GM12878 (cell line): Measurements from ENCODE around the gene TLCD3B. TPM values are rescaled to one million over a fixed set of nuclear protein-coding genes. Genes with fewer than 3 reads are reported as not detected.

Experiments used
- ATAC-seq: fragments of 200-7000 bp; cut with Tn5 transposase; 3 replicates; pipeline ENCODE4 v1.9.1; 2020; ENCODE audit warnings: mild to moderate bottlenecking, moderate library complexity
- BruUV-seq: library from RNA; stranded (reverse); fragments of 400-500 nt; replicated peaks from 2 replicates; lab custom pipeline; 2021; lab: Mats Ljungman, UMichigan
- CTCF ChIA-PET: fragments of 300-600 bp; sonication (Branson Sonifier 250); formaldehyde crosslinking; extraction: SDS; loops from one replicate; lab custom pipeline; 2021; ENCODE audit warnings: inconsistent platforms; lab: Yijun Ruan, JAX
- POLR2A ChIA-PET: fragments of 350-600 bp; formaldehyde crosslinking; extraction: SDS; loops from one replicate; lab custom pipeline; 2021; ENCODE audit warnings: inconsistent platforms; lab: Charles Lee
- RAD21 ChIA-PET: fragments of 300-600 bp; sonication (Branson Sonifier 250); formaldehyde crosslinking; loops from one replicate; lab custom pipeline; 2023; ENCODE audit warnings: antibody characterized with exemption; ENCODE audit not compliant: unreplicated experiment; lab: Charles Lee
- SMC1A ChIA-PET: fragments of 300-600 bp; sonication (Branson Sonifier 250); formaldehyde crosslinking; loops from one replicate; lab custom pipeline; 2023; ENCODE audit not compliant: unreplicated experiment, uncharacterized antibody; lab: Charles Lee
- DNase-seq: peaks from one replicate; pipeline ENCODE4 v3.0.0-alpha.2; 2011; ENCODE audit warnings: low read depth, low spot score
- FAIRE-seq: peaks from 3 replicates; lab custom pipeline; 2011; peaks lifted over from hg19 to GRCh38; lab: Jason Lieb, UNC
- H2AFZ ChIP-seq: 2 replicates; pipeline ENCODE4 v1.6.0; 2011; ENCODE audit warnings: low read depth, low read length, control low read depth; ENCODE audit not compliant: control insufficient read depth
- H3K27ac ChIP-seq: 2 replicates; pipeline ENCODE4 v1.5.1; 2011; ENCODE audit warnings: control low read depth; ENCODE audit not compliant: control insufficient read depth, insufficient read depth
- H3K27me3 ChIP-seq, 2 experiments: replicated peaks in 1 of 2; 2 replicates each; pipeline versions ENCODE4 v1.6.0 to v1.6.1; 2011; ENCODE audit warnings: low read length in 1 of 2; ENCODE audit not compliant: control insufficient read depth in 2 of 2, insufficient read depth in 2 of 2
- H3K36me3 ChIP-seq, 2 experiments: 2 replicates each; pipeline ENCODE4 v1.5.1; 2011; ENCODE audit warnings: low read length in 1 of 2; ENCODE audit not compliant: control insufficient read depth in 2 of 2, insufficient read depth in 2 of 2
- H3K4me1 ChIP-seq: 2 replicates; pipeline ENCODE4 v1.6.1; 2011; ENCODE audit warnings: mild to moderate bottlenecking, low read length, moderate library complexity, mixed read lengths; ENCODE audit not compliant: control insufficient read depth, insufficient read depth
- H3K4me2 ChIP-seq: 2 replicates; pipeline ENCODE4 v1.6.0; 2011; ENCODE audit warnings: control low read depth; ENCODE audit not compliant: control insufficient read depth, insufficient read depth
- H3K4me3 ChIP-seq: fragments of 200-600 bp; sonication (generic); 2 replicates; pipeline ENCODE4 v1.5.1; 2016
- H3K79me2 ChIP-seq: 2 replicates; pipeline ENCODE4 v1.6.0; 2011; ENCODE audit warnings: low read length; ENCODE audit not compliant: control insufficient read depth, insufficient read depth
- H3K9ac ChIP-seq: 2 replicates; pipeline ENCODE4 v1.8.0; 2011; ENCODE audit warnings: low read length, control low read depth, mixed read lengths; ENCODE audit not compliant: control insufficient read depth, insufficient read depth
- H3K9me3 ChIP-seq: replicated peaks from 3 replicates; pipeline ENCODE4 v1.5.1; 2011; ENCODE audit warnings: mild to moderate bottlenecking, low read length; ENCODE audit not compliant: control insufficient read depth, insufficient read depth
- H4K20me1 ChIP-seq: 2 replicates; pipeline ENCODE4 v1.6.0; 2011; ENCODE audit not compliant: control insufficient read depth, insufficient read depth
- CHD1 ChIP-seq: IDR thresholded peaks from 2 replicates; pipeline ENCODE4 v1.6.1; 2012; ENCODE audit warnings: low read depth, low read length, improper control_type of control experiment
- GATAD2B ChIP-seq: fragments of 450-650 bp; conservative IDR thresholded peaks from 2 replicates; pipeline ENCODE4 v1.6.1; 2017; ENCODE audit warnings: low read depth, mild to moderate bottlenecking, moderate library complexity
- HDAC6 ChIP-seq: fragments of 200-600 bp; sonication (generic); IDR thresholded peaks from one replicate; pipeline ENCODE4 v1.8.0; 2017; ENCODE audit warnings: antibody characterized with exemption; ENCODE audit not compliant: unreplicated experiment
- HDGF ChIP-seq: fragments of 450-650 bp; IDR thresholded peaks from 2 replicates; pipeline ENCODE4 v1.6.1; 2016; ENCODE audit warnings: antibody characterized with exemption
- IRF3 ChIP-seq: fragments of 450-650 bp; IDR thresholded peaks from 2 replicates; pipeline ENCODE4 v1.6.1; 2014; ENCODE audit warnings: mild to moderate bottlenecking
- SMARCA5 ChIP-seq: fragments of 450-650 bp; IDR thresholded peaks from 2 replicates; pipeline ENCODE4 v1.6.1; 2017; ENCODE audit warnings: mild to moderate bottlenecking
- TCF7 ChIP-seq: IDR thresholded peaks from 2 replicates; pipeline ENCODE4 v1.6.1; 2014; ENCODE audit warnings: antibody characterized with exemption, borderline replicate concordance
- ZNF217 ChIP-seq: fragments of 450-650 bp; IDR thresholded peaks from 2 replicates; pipeline ENCODE4 v1.6.1; 2017; ENCODE audit warnings: antibody characterized with exemption, mild to moderate bottlenecking
- ZNF274 ChIP-seq: IDR thresholded peaks from one replicate; pipeline ENCODE4 v1.8.0; 2011; ENCODE audit not compliant: insufficient read length, insufficient read depth
- WGBS: methylation state at CpG from one replicate; pipeline ENCODE4 v1.1.6; 2016; ENCODE audit warnings: low lambda C conversion rate; ENCODE audit not compliant: insufficient replicate concordance, insufficient coverage; ENCODE audit errors: missing lambda C conversion rate; 5-methylcytosine and 5-hydroxymethylcytosine counted together
- in situ Hi-C: fragments of 300-500 bp; cut with MboI; formaldehyde crosslinking; loops from 9 replicates; pipeline ENCODE4 v1.14.3; 2018; ENCODE audit warnings: mixed read lengths
- intact Hi-C: fragments of 100-400 bp; cut with micrococcal nuclease; formaldehyde crosslinking; loops from one replicate; pipeline ENCODE4 v1.14.2; 2022; ENCODE audit not compliant: unreplicated experiment
- polyA plus RNA-seq, 11 experiments: library from polyadenylated mRNA; depleted of rRNA in 4 of 11; unstranded in 6 of 11; stranded (reverse) in 5 of 11; fragments of >200 nt; fragmentation: Nextera tagmentation in 4 of 11; fragmentation: Illumina TruSeq in 1 of 11; extraction: Ambion mirVana in 4 of 11; extraction: Trizol in 1 of 11; gene quantifications; 1 replicate in 1 of 11; 2 replicates in 10 of 11; pipeline versions ENCODE4 v1.2.1 to v1.2.3, GENCODE V29; 2011 to 2016; ENCODE audit warnings: inconsistent platforms in 2 of 11, missing spikeins in 2 of 11, low read depth in 1 of 11
- total RNA-seq, 4 experiments: library from RNA; depleted of rRNA in 3 of 4; stranded (reverse); fragments of >200 nt in 3 of 4; fragmentation: Illumina TruSeq in 1 of 4; extraction: Trizol in 1 of 4; gene quantifications; 2 replicates each; pipeline versions ENCODE4 v1.2.1 to v1.2.3, GENCODE V29; 2013 to 2021
- TF ChIP-seq, protein P1 (sequence below): fragments of 450-650 bp; IDR thresholded peaks from 2 replicates; pipeline ENCODE4 v1.6.1; 2017; ENCODE audit warnings: mild to moderate bottlenecking, low read depth, inconsistent platforms; ENCODE audit not compliant: poor library complexity, severe bottlenecking
- TF ChIP-seq, protein P2 (sequence below): IDR thresholded peaks from 2 replicates; pipeline ENCODE4 v1.6.1; 2012; ENCODE audit warnings: mild to moderate bottlenecking, low read depth, low read length
- TF ChIP-seq, protein P3 (sequence below): fragments of 450-650 bp; conservative IDR thresholded peaks from 2 replicates; pipeline ENCODE4 v1.6.1; 2017; ENCODE audit warnings: mild to moderate bottlenecking, moderate library complexity

The TLCD3B gene
- total and polyA plus RNA-seq, 10 of the 15 experiments (the other 5 are each of a cell fraction or from before 2014, with no cell fraction given), result 0.05 to 0.51 (median 0.18) TPM; not detected in 4

- 1% methylated on average over 42 of the region's 44 CpGs for WGBS
- DNase-seq (no peak), FAIRE-seq (no peak), ATAC-seq (peak; percentile 2; the same call in 1 of the 3 replicates)
- peak overlapping the region; percentile 87 for H3K4me3 ChIP-seq
- H2AFZ ChIP-seq, result no peak overlapping the region
- H3K4me2 ChIP-seq, result peak overlapping the region; percentile 95
- H3K79me2 ChIP-seq, result peaks cover 68% of the 10 kb centered on the region
- H3K4me1 ChIP-seq, result peaks cover 30% of the 10 kb centered on the region
- intact Hi-C loops (no loop called here), in situ Hi-C loops (no loop called here)
- peaks cover 30 to 32% of the 10 kb centered on the region in 2 experiments for H3K36me3 ChIP-seq
- H4K20me1 ChIP-seq, result peaks cover 24% of the 10 kb centered on the region
- H3K9me3 ChIP-seq, result no peaks in the 10 kb centered on the region
- H3K27me3 ChIP-seq, result no peaks in the 10 kb centered on the region
- CTCF ChIA-PET, result interaction anchor here (2.2 to 8.5 kb wide), 4 partner anchors 10 to 34 kb away, joined by 9 to 77 read pairs (median 30); partner anchors contain the start of genes PPP4C and TBX6
- H3K9ac ChIP-seq, result peak overlapping the region; percentile 93
- RAD21 ChIA-PET, result interaction anchor here (0.9 to 3.7 kb wide), 10 partner anchors 11 to 563 kb away, joined by 3 to 42 read pairs (median 4); partner anchors contain the start of genes CORO1A, TAOK2 and TBX6
- BruUV-seq, result no TSS peak
- H3K27ac ChIP-seq, result peak overlapping the region; percentile 94
- POLR2A ChIA-PET, result interaction anchor here (0.6 to 4.3 kb wide), 18 partner anchors 9 to 584 kb away, joined by 3 to 21 read pairs (median 5); partner anchors contain the start of genes KIF22, PPP4C, TAOK2 and TBX6
- SMC1A ChIA-PET, result interaction anchor here (1.0 kb wide), 3 partner anchors 11 to 27 kb away, joined by 3 to 5 read pairs (median 4); no protein-coding TSS in a partner anchor
- no peak for TF ChIP-seq ZNF217
- TF ChIP-seq, protein P1, sequence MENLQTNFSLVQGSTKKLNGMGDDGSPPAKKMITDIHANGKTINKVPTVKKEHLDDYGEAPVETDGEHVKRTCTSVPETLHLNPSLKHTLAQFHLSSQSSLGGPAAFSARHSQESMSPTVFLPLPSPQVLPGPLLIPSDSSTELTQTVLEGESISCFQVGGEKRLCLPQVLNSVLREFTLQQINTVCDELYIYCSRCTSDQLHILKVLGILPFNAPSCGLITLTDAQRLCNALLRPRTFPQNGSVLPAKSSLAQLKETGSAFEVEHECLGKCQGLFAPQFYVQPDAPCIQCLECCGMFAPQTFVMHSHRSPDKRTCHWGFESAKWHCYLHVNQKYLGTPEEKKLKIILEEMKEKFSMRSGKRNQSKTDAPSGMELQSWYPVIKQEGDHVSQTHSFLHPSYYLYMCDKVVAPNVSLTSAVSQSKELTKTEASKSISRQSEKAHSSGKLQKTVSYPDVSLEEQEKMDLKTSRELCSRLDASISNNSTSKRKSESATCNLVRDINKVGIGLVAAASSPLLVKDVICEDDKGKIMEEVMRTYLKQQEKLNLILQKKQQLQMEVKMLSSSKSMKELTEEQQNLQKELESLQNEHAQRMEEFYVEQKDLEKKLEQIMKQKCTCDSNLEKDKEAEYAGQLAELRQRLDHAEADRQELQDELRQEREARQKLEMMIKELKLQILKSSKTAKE, result no peak
- no peak for TF ChIP-seq TCF7
- peak; percentile 32; the same call in 1 of the 2 replicates for TF ChIP-seq GATAD2B
- TF ChIP-seq HDAC6, result peak; percentile 18
- TF ChIP-seq, protein P2, sequence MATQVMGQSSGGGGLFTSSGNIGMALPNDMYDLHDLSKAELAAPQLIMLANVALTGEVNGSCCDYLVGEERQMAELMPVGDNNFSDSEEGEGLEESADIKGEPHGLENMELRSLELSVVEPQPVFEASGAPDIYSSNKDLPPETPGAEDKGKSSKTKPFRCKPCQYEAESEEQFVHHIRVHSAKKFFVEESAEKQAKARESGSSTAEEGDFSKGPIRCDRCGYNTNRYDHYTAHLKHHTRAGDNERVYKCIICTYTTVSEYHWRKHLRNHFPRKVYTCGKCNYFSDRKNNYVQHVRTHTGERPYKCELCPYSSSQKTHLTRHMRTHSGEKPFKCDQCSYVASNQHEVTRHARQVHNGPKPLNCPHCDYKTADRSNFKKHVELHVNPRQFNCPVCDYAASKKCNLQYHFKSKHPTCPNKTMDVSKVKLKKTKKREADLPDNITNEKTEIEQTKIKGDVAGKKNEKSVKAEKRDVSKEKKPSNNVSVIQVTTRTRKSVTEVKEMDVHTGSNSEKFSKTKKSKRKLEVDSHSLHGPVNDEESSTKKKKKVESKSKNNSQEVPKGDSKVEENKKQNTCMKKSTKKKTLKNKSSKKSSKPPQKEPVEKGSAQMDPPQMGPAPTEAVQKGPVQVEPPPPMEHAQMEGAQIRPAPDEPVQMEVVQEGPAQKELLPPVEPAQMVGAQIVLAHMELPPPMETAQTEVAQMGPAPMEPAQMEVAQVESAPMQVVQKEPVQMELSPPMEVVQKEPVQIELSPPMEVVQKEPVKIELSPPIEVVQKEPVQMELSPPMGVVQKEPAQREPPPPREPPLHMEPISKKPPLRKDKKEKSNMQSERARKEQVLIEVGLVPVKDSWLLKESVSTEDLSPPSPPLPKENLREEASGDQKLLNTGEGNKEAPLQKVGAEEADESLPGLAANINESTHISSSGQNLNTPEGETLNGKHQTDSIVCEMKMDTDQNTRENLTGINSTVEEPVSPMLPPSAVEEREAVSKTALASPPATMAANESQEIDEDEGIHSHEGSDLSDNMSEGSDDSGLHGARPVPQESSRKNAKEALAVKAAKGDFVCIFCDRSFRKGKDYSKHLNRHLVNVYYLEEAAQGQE, result no peak
- TF ChIP-seq, protein P3, sequence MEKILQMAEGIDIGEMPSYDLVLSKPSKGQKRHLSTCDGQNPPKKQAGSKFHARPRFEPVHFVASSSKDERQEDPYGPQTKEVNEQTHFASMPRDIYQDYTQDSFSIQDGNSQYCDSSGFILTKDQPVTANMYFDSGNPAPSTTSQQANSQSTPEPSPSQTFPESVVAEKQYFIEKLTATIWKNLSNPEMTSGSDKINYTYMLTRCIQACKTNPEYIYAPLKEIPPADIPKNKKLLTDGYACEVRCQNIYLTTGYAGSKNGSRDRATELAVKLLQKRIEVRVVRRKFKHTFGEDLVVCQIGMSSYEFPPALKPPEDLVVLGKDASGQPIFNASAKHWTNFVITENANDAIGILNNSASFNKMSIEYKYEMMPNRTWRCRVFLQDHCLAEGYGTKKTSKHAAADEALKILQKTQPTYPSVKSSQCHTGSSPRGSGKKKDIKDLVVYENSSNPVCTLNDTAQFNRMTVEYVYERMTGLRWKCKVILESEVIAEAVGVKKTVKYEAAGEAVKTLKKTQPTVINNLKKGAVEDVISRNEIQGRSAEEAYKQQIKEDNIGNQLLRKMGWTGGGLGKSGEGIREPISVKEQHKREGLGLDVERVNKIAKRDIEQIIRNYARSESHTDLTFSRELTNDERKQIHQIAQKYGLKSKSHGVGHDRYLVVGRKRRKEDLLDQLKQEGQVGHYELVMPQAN, result peak; percentile 61; the same call in 1 of the 2 replicates
- 0 out of 2 replicates have a peak, but pooled peaks have one; percentile 53 for TF ChIP-seq CHD1
- TF ChIP-seq SMARCA5, result peak; percentile 73
- TF ChIP-seq ZNF274, result no peak
- TF ChIP-seq HDGF, result no peak
- no peak for TF ChIP-seq IRF3
Observed at GRCh38 chr16:30065943-30066760, 35.1 kb upstream of the TLCD3B start.
